ENCODE results near the gene DOCK10.

DOCK10 gene

DNA sequence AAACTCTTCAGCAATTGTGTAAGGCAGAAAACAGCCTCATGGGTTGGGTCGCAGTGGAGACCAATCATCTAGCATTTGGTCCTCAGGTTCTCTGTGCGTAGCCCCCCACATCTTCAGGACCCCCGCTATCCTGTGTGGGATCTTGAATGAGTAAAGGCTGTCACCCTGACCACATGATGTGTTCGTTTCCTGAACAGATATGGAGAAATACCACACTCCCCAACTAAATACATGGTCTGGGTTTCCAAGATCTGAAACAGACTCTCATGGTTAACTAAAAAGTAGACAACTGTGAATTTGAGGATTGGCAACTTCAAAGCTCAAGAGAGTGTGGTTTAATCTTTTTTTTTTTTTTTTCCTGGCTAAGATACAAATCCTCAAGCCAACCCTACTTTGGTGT is 23.2 kb downstream of the DOCK10 start (continued):
- TF ChIP-seq ZNF354C (tag by site-specific recombination; IDR thresholded peaks at IDR 0.05; ENCODE audit: borderline replicate concordance, low read depth), result no peak

DNA sequence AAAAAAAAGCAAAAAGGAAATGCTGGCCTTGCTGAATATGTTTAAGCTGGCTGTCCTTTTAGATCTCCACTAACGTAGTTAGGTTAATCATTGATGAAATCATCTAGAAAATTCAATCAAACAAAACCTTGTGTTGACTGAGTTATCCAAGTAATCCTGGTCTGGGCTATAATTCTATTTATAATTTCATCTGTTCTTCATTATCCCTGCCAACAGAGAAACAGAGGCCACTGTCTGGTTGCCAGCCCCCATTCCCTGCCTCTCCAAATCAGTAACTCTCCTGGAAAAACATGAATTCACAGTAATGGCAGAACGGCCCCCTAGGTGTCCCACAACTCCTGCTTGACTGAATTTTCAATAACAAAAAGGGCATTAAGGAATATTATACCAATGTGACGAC is 24.6 kb downstream of the DOCK10 start:
- H3K27ac ChIP-seq (ENCODE audit: extremely low read depth, low read depth, low read length), result no peak overlapping the region
- CTCF ChIA-PET, result no interaction called here
- POLR2A ChIA-PET, result no interaction called here
- no peaks in the 10 kb centered on the region for H3K9me3 ChIP-seq (ENCODE audit: control insufficient read depth, insufficient read depth, low read depth, low read length)
- no peaks in the 10 kb centered on the region for H3K36me3 ChIP-seq (ENCODE audit: control insufficient read depth in 2 of 2, insufficient read depth in 1 of 2, low read length in 2 of 2)
- TF ChIP-seq ZNF596 (tag by site-specific recombination; IDR thresholded peaks at IDR 0.05) (no peak), ZNF157 (tag by site-specific recombination; IDR thresholded peaks at IDR 0.05) (no peak), ZNF426 (tag by site-specific recombination; IDR thresholded peaks at IDR 0.05) (no peak), IKZF3 (tag by site-specific recombination; IDR thresholded peaks at IDR 0.05) (no peak), ZNF623 (tag by site-specific recombination; IDR thresholded peaks at IDR 0.05) (no peak), ZFP69B (tag by site-specific recombination; IDR thresholded peaks at IDR 0.05) (no peak), ZBTB21 (tag by site-specific recombination; IDR thresholded peaks at IDR 0.05) (no peak), MZF1 (tag by site-specific recombination; IDR thresholded peaks at IDR 0.05; ENCODE audit: borderline replicate concordance) (no peak), ZNF830 (tag by site-specific recombination; IDR thresholded peaks at IDR 0.05; ENCODE audit: low read depth) (no peak), ZNF701 (tag by site-specific recombination; IDR thresholded peaks at IDR 0.05) (no peak), ZNF670 (tag by site-specific recombination; IDR thresholded peaks at IDR 0.05; ENCODE audit: low read depth) (no peak), ZFHX2 (tag by site-specific recombination; conservative IDR thresholded peaks at IDR 0.05) (no peak), SCRT2 (tag by site-specific recombination; IDR thresholded peaks at IDR 0.05) (no peak), KLF8 (tag by site-specific recombination; IDR thresholded peaks at IDR 0.05) (no peak), KLF10 (tag by site-specific recombination; IDR thresholded peaks at IDR 0.05) (no peak), ZNF48 (tag by site-specific recombination; IDR thresholded peaks at IDR 0.05) (no peak), ZBTB20 (tag by site-specific recombination; IDR thresholded peaks at IDR 0.05) (no peak), ZNF366 (tag by site-specific recombination; conservative IDR thresholded peaks at IDR 0.05) (no peak)
- TF ChIP-seq, protein P1, sequence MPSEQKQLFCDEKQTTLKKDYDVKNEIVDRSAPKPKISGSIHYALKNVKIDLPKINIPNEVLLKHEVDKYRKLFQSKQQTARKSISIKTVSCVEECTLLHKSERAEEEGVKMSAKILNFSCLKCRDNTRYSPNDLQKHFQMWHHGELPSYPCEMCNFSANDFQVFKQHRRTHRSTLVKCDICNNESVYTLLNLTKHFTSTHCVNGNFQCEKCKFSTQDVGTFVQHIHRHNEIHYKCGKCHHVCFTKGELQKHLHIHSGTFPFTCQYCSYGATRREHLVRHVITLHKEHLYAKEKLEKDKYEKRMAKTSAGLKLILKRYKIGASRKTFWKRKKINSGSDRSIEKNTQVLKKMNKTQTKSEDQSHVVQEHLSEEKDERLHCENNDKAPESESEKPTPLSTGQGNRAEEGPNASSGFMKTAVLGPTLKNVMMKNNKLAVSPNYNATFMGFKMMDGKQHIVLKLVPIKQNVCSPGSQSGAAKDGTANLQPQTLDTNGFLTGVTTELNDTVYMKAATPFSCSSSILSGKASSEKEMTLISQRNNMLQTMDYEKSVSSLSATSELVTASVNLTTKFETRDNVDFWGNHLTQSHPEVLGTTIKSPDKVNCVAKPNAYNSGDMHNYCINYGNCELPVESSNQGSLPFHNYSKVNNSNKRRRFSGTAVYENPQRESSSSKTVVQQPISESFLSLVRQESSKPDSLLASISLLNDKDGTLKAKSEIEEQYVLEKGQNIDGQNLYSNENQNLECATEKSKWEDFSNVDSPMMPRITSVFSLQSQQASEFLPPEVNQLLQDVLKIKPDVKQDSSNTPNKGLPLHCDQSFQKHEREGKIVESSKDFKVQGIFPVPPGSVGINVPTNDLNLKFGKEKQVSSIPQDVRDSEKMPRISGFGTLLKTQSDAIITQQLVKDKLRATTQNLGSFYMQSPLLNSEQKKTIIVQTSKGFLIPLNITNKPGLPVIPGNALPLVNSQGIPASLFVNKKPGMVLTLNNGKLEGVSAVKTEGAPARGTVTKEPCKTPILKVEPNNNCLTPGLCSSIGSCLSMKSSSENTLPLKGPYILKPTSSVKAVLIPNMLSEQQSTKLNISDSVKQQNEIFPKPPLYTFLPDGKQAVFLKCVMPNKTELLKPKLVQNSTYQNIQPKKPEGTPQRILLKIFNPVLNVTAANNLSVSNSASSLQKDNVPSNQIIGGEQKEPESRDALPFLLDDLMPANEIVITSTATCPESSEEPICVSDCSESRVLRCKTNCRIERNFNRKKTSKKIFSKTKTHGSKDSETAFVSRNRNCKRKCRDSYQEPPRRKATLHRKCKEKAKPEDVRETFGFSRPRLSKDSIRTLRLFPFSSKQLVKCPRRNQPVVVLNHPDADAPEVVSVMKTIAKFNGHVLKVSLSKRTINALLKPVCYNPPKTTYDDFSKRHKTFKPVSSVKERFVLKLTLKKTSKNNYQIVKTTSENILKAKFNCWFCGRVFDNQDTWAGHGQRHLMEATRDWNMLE (tag by site-specific recombination; conservative IDR thresholded peaks at IDR 0.05; ENCODE audit: low read depth), result no peak
- TF ChIP-seq, protein P2, sequence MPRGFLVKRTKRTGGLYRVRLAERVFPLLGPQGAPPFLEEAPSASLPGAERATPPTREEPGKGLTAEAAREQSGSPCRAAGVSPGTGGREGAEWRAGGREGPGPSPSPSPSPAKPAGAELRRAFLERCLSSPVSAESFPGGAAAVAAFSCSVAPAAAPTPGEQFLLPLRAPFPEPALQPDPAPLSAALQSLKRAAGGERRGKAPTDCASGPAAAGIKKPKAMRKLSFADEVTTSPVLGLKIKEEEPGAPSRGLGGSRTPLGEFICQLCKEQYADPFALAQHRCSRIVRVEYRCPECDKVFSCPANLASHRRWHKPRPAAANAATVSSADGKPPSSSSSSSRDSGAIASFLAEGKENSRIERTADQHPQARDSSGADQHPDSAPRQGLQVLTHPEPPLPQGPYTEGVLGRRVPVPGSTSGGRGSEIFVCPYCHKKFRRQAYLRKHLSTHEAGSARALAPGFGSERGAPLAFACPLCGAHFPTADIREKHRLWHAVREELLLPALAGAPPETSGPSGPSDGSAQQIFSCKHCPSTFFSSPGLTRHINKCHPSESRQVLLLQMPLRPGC (tag by site-specific recombination; IDR thresholded peaks at IDR 0.05), result no peak
- H3K4me3 ChIP-seq (ENCODE audit: low read depth, low read length), result no peak overlapping the region
- H3K4me1 ChIP-seq (ENCODE audit: control insufficient read depth, insufficient read depth, low read length), result no peaks in the 10 kb centered on the region
